T-cell (primary cell): Measurements from ENCODE around the gene NPEPL1. TPM values are rescaled to one million over a fixed set of nuclear protein-coding genes. Genes with fewer than 3 reads are reported as not detected.
"Not testable (repeated sequence)": the region's sequence is repeated elsewhere in the genome, so short reads cannot be mapped to it uniquely, and the experiment has no call there.

Experiments used
- ATAC-seq, 4 experiments: fragments of 200-7000 bp in 3 of 4; fragments of 150-1000 bp in 1 of 4; cut with Tn5 transposase; replicated peaks in 1 of 4; 1 replicate in 3 of 4; 2 replicates in 1 of 4; pipeline ENCODE4 v1.10.0; 2021; ENCODE audit warnings: moderate library complexity in 3 of 4, mild to moderate bottlenecking in 2 of 4, moderate number of reproducible peaks in 1 of 4
- CTCF ChIA-PET, 2 donors: fragments of 300-600 bp; sonication (Branson Sonifier 250); formaldehyde crosslinking; loops; one replicate each; lab custom pipeline; 2022; ENCODE audit warnings: antibody characterized with exemption in 2 of 2; lab: Charles Lee
- POLR2A ChIA-PET, 2 donors: fragments of 300-600 bp; sonication (Branson Sonifier 250); formaldehyde crosslinking; loops; one replicate each; lab custom pipeline; 2022; ENCODE audit warnings: antibody characterized with exemption in 2 of 2; lab: Charles Lee
- DNase-seq, 35 experiments: peaks; one replicate each; pipeline versions ENCODE4 v3.0.0 to v3.0.0-alpha.2; 2013 to 2023
- H3K27ac ChIP-seq: one replicate; pipeline ENCODE4 v1.5.1; 2013; ENCODE audit warnings: low read length
- H3K27me3 ChIP-seq, 2 experiments: replicated peaks in 1 of 2; 1 replicate in 1 of 2; 2 replicates in 1 of 2; pipeline versions ENCODE4 v1.6.1 to v1.7.0; 2013; ENCODE audit warnings: low read length in 1 of 2, mixed read lengths in 1 of 2; ENCODE audit not compliant: control insufficient read depth in 2 of 2, insufficient read depth in 2 of 2; ENCODE audit errors: extremely low read depth in 1 of 2
- H3K36me3 ChIP-seq, 2 donors: 1 replicate in 1 of 2; 2 replicates in 1 of 2; pipeline versions ENCODE4 v1.6.1 to v1.7.0; 2013; ENCODE audit warnings: low read length in 1 of 2; ENCODE audit not compliant: control insufficient read depth in 2 of 2, insufficient read depth in 1 of 2; ENCODE audit errors: extremely low read depth in 1 of 2
- H3K4me1 ChIP-seq, 2 experiments: 1 replicate in 1 of 2; 2 replicates in 1 of 2; pipeline versions ENCODE4 v1.6.1 to v1.7.0; 2013; ENCODE audit warnings: low read length in 2 of 2, mixed read lengths in 1 of 2; ENCODE audit not compliant: insufficient read depth in 2 of 2, control insufficient read depth in 1 of 2; ENCODE audit errors: extremely low read depth in 1 of 2
- H3K4me3 ChIP-seq, 2 donors: 1 replicate in 1 of 2; 2 replicates in 1 of 2; pipeline versions ENCODE4 v1.5.1 to v1.7.0; 2013; ENCODE audit warnings: mild to moderate bottlenecking in 2 of 2, low read length in 1 of 2, moderate library complexity in 1 of 2; ENCODE audit not compliant: control insufficient read depth in 1 of 2; ENCODE audit errors: extremely low read depth in 1 of 2
- H3K9me3 ChIP-seq: 2 replicates; pipeline ENCODE4 v1.7.0; 2013
- H3K27ac Mint-ChIP-seq, 2 donors: one replicate each; pipeline ENCODE4 v1.8.0; 2020 to 2021; ENCODE audit warnings: mild to moderate bottlenecking in 2 of 2, mixed read lengths in 2 of 2
- H3K27me3 Mint-ChIP-seq, 2 donors: one replicate each; pipeline ENCODE4 v1.8.0; 2021 to 2022; ENCODE audit warnings: mixed read lengths in 2 of 2
- H3K36me3 Mint-ChIP-seq: one replicate; pipeline ENCODE4 v1.8.0; 2021; ENCODE audit warnings: mixed read lengths
- H3K4me1 Mint-ChIP-seq, 3 donors: one replicate each; pipeline ENCODE4 v1.8.0; 2020 to 2022; ENCODE audit warnings: mixed read lengths in 3 of 3, mild to moderate bottlenecking in 1 of 3
- H3K4me3 Mint-ChIP-seq, 3 donors: one replicate each; pipeline ENCODE4 v1.8.0; 2020 to 2022; ENCODE audit warnings: mild to moderate bottlenecking in 3 of 3, mixed read lengths in 3 of 3, moderate library complexity in 3 of 3
- H3K9me3 Mint-ChIP-seq, 3 donors: one replicate each; pipeline ENCODE4 v1.8.0; 2020 to 2022; ENCODE audit warnings: mixed read lengths in 3 of 3
- WGBS: methylation state at CpG from one replicate; pipeline ENCODE4 v1.1.5; 2013; ENCODE audit warnings: missing lambda C conversion rate; ENCODE audit not compliant: insufficient coverage; 5-methylcytosine and 5-hydroxymethylcytosine counted together
- total RNA-seq, 35 experiments: library from RNA in 6 of 35; stranded (reverse) in 6 of 35; fragments of 120-200 nt in 1 of 35; gene quantifications; one replicate each; pipeline versions ENCODE4 v1.2.1 to v1.2.4 and lab custom pipeline; 2013 to 2026

Gene NPEPL1
- total RNA-seq, 5 donors from 2014 or later (not counting 1 experiment from before 2014, with no cell fraction given), result 49.6 to 79.0 (median 69.3) TPM

DNA sequence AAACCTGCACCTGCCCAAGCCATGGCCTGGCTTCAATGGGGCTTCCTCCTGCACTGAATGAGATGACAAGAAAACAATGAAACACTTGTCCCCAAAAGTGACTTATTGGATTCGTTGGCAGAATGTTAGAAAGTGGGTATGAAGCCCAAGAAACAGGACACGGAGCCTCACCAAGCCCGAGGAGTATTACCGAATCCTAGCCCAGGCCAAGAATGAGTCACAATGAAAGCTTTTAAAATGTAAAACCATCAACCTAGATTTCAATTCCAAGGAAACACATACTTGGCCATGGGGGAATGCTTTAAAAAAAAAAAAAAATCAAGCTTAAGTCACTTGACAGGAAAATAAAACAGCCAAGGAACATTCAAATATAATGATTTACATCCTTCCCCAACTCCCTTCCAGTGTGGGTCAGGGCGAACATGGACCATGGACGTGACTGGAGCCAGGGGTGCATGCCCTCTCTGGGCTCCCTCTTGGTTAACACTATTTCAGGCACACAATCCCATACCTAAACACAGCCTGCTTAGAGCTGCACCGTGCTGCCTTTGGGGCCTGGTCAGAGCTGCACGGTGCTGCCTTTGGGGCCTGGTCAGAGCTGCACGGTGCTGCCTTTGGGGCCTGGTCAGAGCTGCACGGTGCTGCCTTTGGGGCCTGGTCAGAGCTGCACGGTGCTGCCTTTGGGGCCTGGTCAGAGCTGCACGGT lies 44.7 kb upstream of the NPEPL1 start:
- Histone ChIP-seq H3K36me3 (no peaks in the 10 kb centered on the region), H3K27me3 (no peaks in the 10 kb centered on the region), H3K4me1 (peaks cover under 1 to 18% of the 10 kb centered on the region in 2 experiments), H3K27ac (no peak overlapping the region), H3K4me3 (no peak overlapping the region), H3K9me3 (no peaks in the 10 kb centered on the region)
- WGBS, result 94% methylated on average over 3 of the region's 12 CpGs
- Mint-ChIP-seq H3K27ac (no peak overlapping the region), H3K36me3 (no peaks in the 10 kb centered on the region), H3K9me3 (no peaks in the 10 kb centered on the region), H3K4me1 (peaks cover 4 to 22% (median 7%) of the 10 kb centered on the region in 3 donors), H3K4me3 (no peak overlapping the region), H3K27me3 (peaks cover 0 to 1% of the 10 kb centered on the region in 2 donors)
- ChIA-PET POLR2A (interaction anchor here in 1 of 2 donors (0.5 to 0.6 kb wide), 3 partner anchors 338 to 1291 kb away, joined by 3 to 5 read pairs (median 3); no protein-coding TSS in a partner anchor), CTCF (interaction anchor here (0.6 to 1.9 kb wide), 10 partner anchors 9 to 1308 kb away, joined by 3 to 6 read pairs (median 4); no protein-coding TSS in a partner anchor)
- ATAC-seq (no peak), DNase-seq (no peak)

DNA sequence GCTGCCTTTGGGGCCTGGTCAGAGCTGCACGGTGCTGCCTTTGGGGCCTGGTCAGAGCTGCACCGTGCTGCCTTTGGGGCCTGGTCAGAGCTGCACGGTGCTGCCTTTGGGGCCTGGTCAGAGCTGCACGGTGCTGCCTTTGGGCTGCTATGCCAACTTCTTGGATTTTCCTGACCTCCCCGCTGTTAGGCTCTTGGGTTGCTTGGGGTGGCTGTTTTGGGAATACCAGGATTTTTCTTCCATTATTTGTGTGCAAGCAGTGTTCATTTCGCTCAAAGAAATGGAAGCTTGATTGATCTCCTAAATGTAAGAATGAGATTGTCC lies 44.1 kb upstream of the NPEPL1 start:
- not testable (repeated sequence) for DNase-seq, H3K27me3 Mint-ChIP-seq, H3K27me3 ChIP-seq, H3K36me3 Mint-ChIP-seq, H3K9me3 ChIP-seq, H3K9me3 Mint-ChIP-seq, H3K27ac ChIP-seq, ATAC-seq, H3K4me3 ChIP-seq, H3K36me3 ChIP-seq
- Mint-ChIP-seq H3K4me3 (peak overlapping the region; percentile 72 to 78 (median 75)), H3K27ac (peak overlapping the region in 1 of 2 donors; percentile 87), H3K4me1 (peaks cover 10 to 27% (median 12%) of the 10 kb centered on the region in 3 donors)
- ChIA-PET CTCF (interaction anchor here (0.6 to 1.5 kb wide), 4 partner anchors 12 to 754 kb away, joined by 3 to 4 read pairs (median 4); no protein-coding TSS in a partner anchor), POLR2A (interaction anchor here in 1 of 2 donors (0.5 to 0.6 kb wide), 3 partner anchors 338 to 1290 kb away, joined by 3 to 5 read pairs (median 3); no protein-coding TSS in a partner anchor)
- WGBS, result 93% methylated on average over 3 of the region's 6 CpGs
- H3K4me1 ChIP-seq, result peaks cover 5 to 22% of the 10 kb centered on the region in 2 experiments

DNA sequence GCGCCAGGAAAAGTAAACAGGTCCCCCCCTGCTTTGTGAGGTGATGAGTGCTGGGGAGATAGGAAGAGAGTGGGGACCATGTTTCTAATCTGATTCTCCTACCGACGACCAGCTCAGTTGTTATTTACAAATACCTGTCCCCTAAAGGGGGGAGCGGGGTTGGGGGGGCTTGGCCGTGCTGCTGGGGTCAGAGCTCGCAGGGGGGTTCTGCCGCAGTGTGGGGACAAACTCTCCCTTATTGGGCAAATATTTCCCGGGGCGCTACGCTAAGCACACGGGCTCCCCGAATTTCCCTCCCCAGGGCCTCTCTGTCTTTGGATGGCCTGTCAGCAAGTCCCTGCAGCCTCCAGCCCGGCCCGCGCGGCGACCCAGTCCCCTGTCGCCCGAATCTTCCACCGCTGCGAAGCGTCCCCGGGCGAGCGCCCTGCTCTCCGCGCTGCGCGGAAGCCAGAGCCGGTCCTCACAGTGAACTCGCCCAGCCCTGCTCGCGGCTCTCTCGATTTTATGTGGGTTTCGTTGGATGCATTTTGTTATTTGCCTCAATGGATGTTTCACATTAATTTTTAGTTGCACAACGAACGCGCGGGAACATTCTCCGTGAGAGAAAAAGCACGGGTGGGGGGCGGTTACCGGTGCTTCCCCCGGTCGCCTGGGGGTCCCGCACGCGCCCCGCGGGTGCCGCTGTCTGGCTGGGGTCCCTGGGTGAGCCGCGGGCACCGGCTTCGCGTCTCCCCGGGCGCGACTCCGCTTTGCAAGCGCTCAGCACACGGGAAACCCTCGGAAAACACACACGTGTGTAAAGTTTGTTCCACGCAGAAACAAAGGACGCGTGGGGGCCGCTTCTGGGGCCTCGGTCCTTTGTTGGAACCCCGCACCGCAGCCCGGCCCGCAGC lies 43.1 kb upstream of the NPEPL1 start:
- H3K4me3 Mint-ChIP-seq, result peak overlapping the region; percentile 72 to 78 (median 75)
- H3K4me3 ChIP-seq, result peak overlapping the region; percentile 49 to 88
- no peaks in the 10 kb centered on the region for H3K36me3 Mint-ChIP-seq
- H3K27ac ChIP-seq, result peak overlapping the region; percentile 53
- H3K27ac Mint-ChIP-seq, result peak overlapping the region; percentile 76 to 87
- H3K36me3 ChIP-seq, result no peaks in the 10 kb centered on the region
- DNase-seq (peak in 26 of 35 experiments; percentile 7 to 59 (median 29)), ATAC-seq (peak; percentile 0 to 14 (median 8))
- H3K4me1 Mint-ChIP-seq, result peaks cover 13 to 27% (median 16%) of the 10 kb centered on the region in 3 donors
- H3K27me3 Mint-ChIP-seq, result peaks cover 0 to 1% of the 10 kb centered on the region in 2 donors
- no peaks in the 10 kb centered on the region for H3K9me3 ChIP-seq
- no peaks in the 10 kb centered on the region for H3K9me3 Mint-ChIP-seq
- WGBS, result 4% methylated on average over 68 of the region's 73 CpGs
- ChIA-PET POLR2A (no interaction called here), CTCF (interaction anchor here (0.6 to 1.4 kb wide), 3 partner anchors 9 to 793 kb away, joined by 3 to 6 read pairs (median 5); no protein-coding TSS in a partner anchor)
- H3K4me1 ChIP-seq, result peaks cover 16 to 22% of the 10 kb centered on the region in 2 experiments
- H3K27me3 ChIP-seq, result no peaks in the 10 kb centered on the region

DNA sequence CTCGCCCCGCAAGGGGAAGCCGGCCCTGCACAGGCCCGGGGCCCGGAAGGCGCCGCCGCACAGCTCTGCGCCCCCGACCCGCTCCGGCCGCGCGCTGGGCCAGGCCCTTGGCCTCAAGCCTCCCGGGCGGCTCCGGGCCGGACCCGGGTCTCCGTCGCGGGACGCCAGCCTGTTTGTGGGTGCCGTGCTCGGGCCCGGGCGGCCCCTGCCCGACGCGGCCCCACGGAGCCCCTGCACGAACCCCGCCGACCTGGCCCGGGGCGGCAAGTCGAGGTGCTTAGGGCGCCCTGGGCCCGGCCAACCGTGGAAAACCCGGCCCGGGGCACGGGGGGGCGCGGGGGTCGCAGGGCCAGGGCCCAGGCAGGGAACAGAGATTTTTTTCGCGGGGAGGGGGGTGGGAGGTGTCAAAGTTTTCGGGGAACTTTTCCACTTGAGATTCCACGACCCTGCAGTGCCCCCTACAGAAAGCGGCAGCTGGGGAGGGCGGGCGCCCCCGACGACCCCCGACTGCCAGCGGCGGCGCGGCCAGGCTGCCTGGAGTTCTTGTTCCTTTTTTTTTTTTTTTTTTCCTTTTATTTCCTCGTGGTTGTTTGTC lies 42.3 kb upstream of the NPEPL1 start:
- ChIA-PET CTCF (interaction anchor here (0.5 to 2.9 kb wide), 12 partner anchors 9 to 771 kb away, joined by 3 to 20 read pairs (median 4); no protein-coding TSS in a partner anchor), POLR2A (interaction anchor here in 1 of 2 donors (0.7 to 2.6 kb wide), 2 partner anchors 11 to 1034 kb away, joined by 17 to 19 read pairs; no protein-coding TSS in a partner anchor)
- H3K4me1 Mint-ChIP-seq, result peaks cover 19 to 27% (median 20%) of the 10 kb centered on the region in 3 donors
- DNase-seq, result peak in 24 of 35 experiments; percentile 15 to 69 (median 38)
- Histone ChIP-seq H3K27ac (peak overlapping the region; percentile 95), H3K4me1 (peaks cover 21 to 22% of the 10 kb centered on the region in 2 experiments), H3K27me3 (no peaks in the 10 kb centered on the region), H3K36me3 (no peaks in the 10 kb centered on the region), H3K4me3 (peak overlapping the region; percentile 95 to 97), H3K9me3 (no peaks in the 10 kb centered on the region)
- peaks cover 0 to 1% of the 10 kb centered on the region in 2 donors for H3K27me3 Mint-ChIP-seq
- H3K27ac Mint-ChIP-seq, result peak overlapping the region; percentile 98
- under 1% methylated on average over 47 of the region's 62 CpGs for whole genome bisulfite sequencing
- H3K4me3 Mint-ChIP-seq, result peak overlapping the region; percentile 97 to 98 (median 98)
- no peaks in the 10 kb centered on the region for H3K36me3 Mint-ChIP-seq
- H3K9me3 Mint-ChIP-seq, result no peaks in the 10 kb centered on the region
- peak; percentile 9 to 28 (median 25) for ATAC-seq

DNA sequence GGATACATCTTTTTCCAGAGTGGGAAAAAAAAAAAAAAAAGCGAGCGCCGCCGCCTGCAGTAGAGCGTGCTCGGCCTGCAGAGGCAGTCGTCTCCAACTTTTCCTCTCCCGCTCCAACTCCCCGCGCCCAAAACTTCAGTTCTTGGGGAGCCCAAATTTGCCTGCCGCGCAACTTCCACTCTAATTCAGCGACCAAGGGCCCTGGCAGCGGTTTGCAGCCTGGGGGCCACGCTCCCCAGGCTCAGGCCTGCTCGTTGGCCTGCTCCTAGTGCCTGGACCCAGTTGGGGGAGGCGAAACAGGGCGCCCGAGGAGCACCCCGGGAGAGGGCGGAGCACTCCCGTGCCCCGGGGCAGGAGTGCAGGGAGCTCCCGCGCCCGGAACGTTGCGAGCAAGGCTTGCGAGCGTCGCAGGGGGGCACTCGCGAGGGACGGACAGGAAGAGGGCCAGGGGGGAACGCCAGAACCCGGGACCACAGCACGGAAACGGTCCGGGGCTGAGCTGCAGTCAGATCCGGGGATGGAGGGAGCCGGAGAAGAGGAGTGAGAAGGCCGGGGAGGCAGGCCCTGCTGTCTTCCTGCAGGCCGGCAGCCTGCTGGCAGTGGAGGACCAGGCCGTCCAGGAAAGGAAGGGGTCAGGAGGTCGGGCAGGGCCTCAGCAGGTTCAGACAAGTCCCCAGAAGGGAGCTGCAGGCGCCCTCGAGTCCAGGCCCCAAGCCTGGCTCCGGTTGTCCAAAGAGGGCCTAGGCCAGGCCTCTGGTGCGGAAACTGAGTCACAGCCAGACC lies 41.6 kb upstream of the NPEPL1 start, which contains the start of gene STX16:
TSS of gene STX16 (plus strand) at position 508 of the 783 bp plus-strand sequence. CDS start 724 bp downstream, outside the sequence.
- peak within 1 kb of the TSS; percentile 95 for H3K27ac ChIP-seq
- peaks cover 26 to 29% of the 10 kb centered on the region in 2 experiments for H3K4me1 ChIP-seq
- peak within 1 kb of the TSS; percentile 98 for H3K27ac Mint-ChIP-seq
- H3K9me3 ChIP-seq, result no peaks in the 10 kb centered on the region
- peak; percentile 67 to 77 (median 76) for ATAC-seq
- peak within 1 kb of the TSS; percentile 97 to 98 (median 98) for H3K4me3 Mint-ChIP-seq
- peaks cover 0 to 2% of the 10 kb centered on the region in 2 donors for H3K36me3 ChIP-seq
- H3K4me1 Mint-ChIP-seq, result peaks cover 26 to 33% (median 27%) of the 10 kb centered on the region in 3 donors
- peaks cover 0 to under 1% of the 10 kb centered on the region in 2 donors for H3K27me3 Mint-ChIP-seq
- H3K4me3 ChIP-seq, result peak within 1 kb of the TSS; percentile 95 to 97
- POLR2A ChIA-PET, result interaction anchor here (0.5 to 2.6 kb wide), 5 partner anchors 9 to 1035 kb away, joined by 3 to 19 read pairs (median 4); no protein-coding TSS in a partner anchor
- no peaks in the 10 kb centered on the region for H3K9me3 Mint-ChIP-seq
- peak; percentile 66 to 93 (median 79) for DNase-seq
- CTCF ChIA-PET, result interaction anchor here (0.5 to 2.9 kb wide), 19 partner anchors 8 to 770 kb away, joined by 3 to 20 read pairs (median 4); partner anchors contain the start of genes NPEPL1 (in 1 of the 2) and VAPB (in 1 of the 2)
- no peaks in the 10 kb centered on the region for H3K36me3 Mint-ChIP-seq
- H3K27me3 ChIP-seq, result no peaks in the 10 kb centered on the region
- WGBS, result under 1% methylated on average over 42 of the region's 49 CpGs
